H9 (cell line): ENCODE measurements around the gene SPTBN4. TPM values are rescaled to one million over a fixed set of nuclear protein-coding genes. Genes with fewer than 3 reads are reported as not detected.
A peak's percentile ranks its signal among the peaks of the same experiment; 100 is the strongest.
"Not testable (repeated sequence)": the region's sequence is repeated elsewhere in the genome, so short reads cannot be mapped to it uniquely, and the experiment has no call there.

Source experiments
- DNase-seq: peaks from one replicate; pipeline ENCODE4 v3.0.0-alpha.2; 2017
- H2AFZ ChIP-seq: one replicate; pipeline ENCODE4 v1.6.1; 2013; ENCODE audit warnings: mild to moderate bottlenecking, low read length, control low read depth, moderate library complexity
- H2AK5ac ChIP-seq: 2 replicates; pipeline ENCODE4 v1.6.1; 2013; ENCODE audit warnings: low read length, control low read depth, mixed read lengths; ENCODE audit not compliant: insufficient read length
- H2BK120ac ChIP-seq: one replicate; pipeline ENCODE4 v1.6.1; 2013; ENCODE audit warnings: low read depth, mild to moderate bottlenecking, low read length, control low read depth, inconsistent platforms; ENCODE audit not compliant: poor library complexity, severe bottlenecking
- H2BK12ac ChIP-seq: 2 replicates; pipeline ENCODE4 v1.6.1; 2013; ENCODE audit warnings: low read length, control low read depth, mixed read lengths, low read depth; ENCODE audit not compliant: insufficient read length
- H2BK15ac ChIP-seq: 2 replicates; pipeline ENCODE4 v1.6.1; 2013; ENCODE audit warnings: low read depth, low read length, control low read depth
- H2BK20ac ChIP-seq: one replicate; pipeline ENCODE4 v1.6.1; 2013; ENCODE audit warnings: low read depth, mild to moderate bottlenecking, low read length, control low read depth, inconsistent platforms; ENCODE audit not compliant: poor library complexity, severe bottlenecking
- H2BK5ac ChIP-seq: 2 replicates; pipeline ENCODE4 v1.6.1; 2013; ENCODE audit warnings: low read length, control low read depth, mixed read lengths; ENCODE audit not compliant: insufficient read length
- H3K14ac ChIP-seq: 2 replicates; pipeline ENCODE4 v1.6.1; 2013; ENCODE audit warnings: low read length, control low read depth; ENCODE audit not compliant: insufficient read depth
- H3K18ac ChIP-seq: 2 replicates; pipeline ENCODE4 v1.6.1; 2013; ENCODE audit warnings: low read depth, mild to moderate bottlenecking, mixed read lengths, low read length, control low read depth; ENCODE audit not compliant: insufficient read length
- H3K23ac ChIP-seq: 2 replicates; pipeline ENCODE4 v1.6.1; 2013; ENCODE audit warnings: low read length, control low read depth, mixed read lengths, low read depth; ENCODE audit not compliant: insufficient read length
- H3K23me2 ChIP-seq: 2 replicates; pipeline ENCODE4 v1.6.1; 2013; ENCODE audit warnings: low read depth, mild to moderate bottlenecking, mixed read lengths, low read length, control low read depth; ENCODE audit not compliant: insufficient read length, poor library complexity, severe bottlenecking
- H3K27ac ChIP-seq: 2 replicates; pipeline ENCODE4 v1.5.1; 2013; ENCODE audit warnings: low read length, control low read depth, mixed read lengths, low read depth; ENCODE audit not compliant: insufficient read length
- H3K27me3 ChIP-seq: 2 replicates; pipeline ENCODE4 v1.6.1; 2013; ENCODE audit warnings: low read length, control low read depth, inconsistent platforms; ENCODE audit not compliant: insufficient read depth
- H3K4ac ChIP-seq: 2 replicates; pipeline ENCODE4 v1.6.1; 2013; ENCODE audit warnings: low read depth, mild to moderate bottlenecking, control low read depth, inconsistent platforms, low read length, moderate library complexity
- H3K4me1 ChIP-seq: 2 replicates; pipeline ENCODE4 v1.6.1; 2013; ENCODE audit warnings: low read length, control low read depth, inconsistent platforms; ENCODE audit not compliant: insufficient read depth
- H3K4me2 ChIP-seq: 2 replicates; pipeline ENCODE4 v1.6.1; 2013; ENCODE audit warnings: low read length, control low read depth, mixed read lengths; ENCODE audit not compliant: insufficient read length, insufficient read depth
- H3K56ac ChIP-seq: 2 replicates; pipeline ENCODE4 v1.6.1; 2013; ENCODE audit warnings: low read depth, mild to moderate bottlenecking, mixed read lengths, low read length, control low read depth; ENCODE audit not compliant: insufficient read length
- H3K79me1 ChIP-seq: 2 replicates; pipeline ENCODE4 v1.6.1; 2013; ENCODE audit warnings: low read depth, mild to moderate bottlenecking, moderate library complexity, low read length, control low read depth, inconsistent platforms; ENCODE audit not compliant: insufficient read depth, poor library complexity, severe bottlenecking
- H3K79me2 ChIP-seq: 2 replicates; pipeline ENCODE4 v1.6.1; 2013; ENCODE audit warnings: low read length, control low read depth, inconsistent platforms; ENCODE audit not compliant: insufficient read depth
- H3K9ac ChIP-seq: 2 replicates; pipeline ENCODE4 v1.6.1; 2013; ENCODE audit warnings: low read length, control low read depth, mixed read lengths; ENCODE audit not compliant: insufficient read length; ENCODE audit errors: extremely low read depth
- H3K9me3 ChIP-seq: one replicate; pipeline ENCODE4 v1.6.1; 2013; ENCODE audit warnings: low read depth, low read length, inconsistent platforms; ENCODE audit not compliant: control insufficient read depth
- H3T11ph ChIP-seq: one replicate; pipeline ENCODE4 v1.6.1; 2013; ENCODE audit warnings: mild to moderate bottlenecking, low read length, control low read depth, inconsistent platforms
- H4K20me1 ChIP-seq: one replicate; pipeline ENCODE4 v1.6.1; 2013; ENCODE audit not compliant: control insufficient read depth, insufficient read length, insufficient read depth
- H4K5ac ChIP-seq: 2 replicates; pipeline ENCODE4 v1.6.1; 2013; ENCODE audit warnings: low read depth, mild to moderate bottlenecking, mixed read lengths, low read length, control low read depth; ENCODE audit not compliant: insufficient read length
- H4K8ac ChIP-seq: replicated peaks from 2 replicates; pipeline ENCODE4 v1.6.1; 2013; ENCODE audit warnings: low read length, control low read depth, mixed read lengths, low read depth; ENCODE audit not compliant: insufficient read length
- H4K91ac ChIP-seq: 2 replicates; pipeline ENCODE4 v1.6.1; 2013; ENCODE audit warnings: low read depth, mild to moderate bottlenecking, moderate library complexity, mixed read lengths, low read length, control low read depth; ENCODE audit not compliant: insufficient read length
- H3K27ac Mint-ChIP-seq, 3 experiments: 2 replicates in 2 of 3; 3 replicates in 1 of 3; pipeline ENCODE4 v1.8.0; 2020 to 2021; ENCODE audit warnings: mixed read lengths in 3 of 3, mild to moderate bottlenecking in 1 of 3, moderate library complexity in 1 of 3
- H3K27me3 Mint-ChIP-seq: 2 replicates; pipeline ENCODE4 v1.8.0; 2021; ENCODE audit warnings: low read depth, mild to moderate bottlenecking, moderate library complexity, mixed read lengths
- H3K36me3 Mint-ChIP-seq, 3 experiments: 2 replicates in 2 of 3; 3 replicates in 1 of 3; pipeline ENCODE4 v1.8.0; 2020 to 2021; ENCODE audit warnings: low read depth in 3 of 3, mixed read lengths in 3 of 3; ENCODE audit not compliant: insufficient read depth in 1 of 3
- H3K4me1 Mint-ChIP-seq, 2 experiments: 2 replicates each; pipeline ENCODE4 v1.8.0; 2020; ENCODE audit warnings: mixed read lengths in 2 of 2
- H3K4me3 Mint-ChIP-seq, 2 experiments: 2 replicates in 1 of 2; 3 replicates in 1 of 2; pipeline ENCODE4 v1.8.0; 2020 to 2021; ENCODE audit warnings: mild to moderate bottlenecking in 2 of 2, mixed read lengths in 2 of 2, moderate library complexity in 1 of 2
- H3K9me3 Mint-ChIP-seq, 2 experiments: 2 replicates in 1 of 2; 3 replicates in 1 of 2; pipeline ENCODE4 v1.8.0; 2020; ENCODE audit warnings: mild to moderate bottlenecking in 2 of 2, mixed read lengths in 2 of 2, moderate library complexity in 1 of 2
- WGBS: extraction: QIAGEN DNeasy Blood & Tissue Kit; methylation state at CpG from one replicate; pipeline ENCODE4 v1.1.7; 2013; ENCODE audit warnings: missing lambda C conversion rate, low lambda C conversion rate, mixed read lengths; ENCODE audit not compliant: insufficient read length; ENCODE audit errors: extremely low coverage; 5-methylcytosine and 5-hydroxymethylcytosine counted together
- total RNA-seq: library from RNA; stranded (reverse); gene quantifications from 2 replicates; pipeline ENCODE4 v1.2.1, GENCODE V29; 2021
- TF ChIP-seq, protein P1 (sequence below): fragments of 200-600 bp; sonication (generic); conservative IDR thresholded peaks from 3 replicates; pipeline ENCODE4 v1.8.0; 2021; ENCODE audit warnings: antibody characterized with exemption, mild to moderate bottlenecking

SPTBN4 gene
- total RNA-seq, 1 experiment from 2014 or later = 2.9 TPM

DNA sequence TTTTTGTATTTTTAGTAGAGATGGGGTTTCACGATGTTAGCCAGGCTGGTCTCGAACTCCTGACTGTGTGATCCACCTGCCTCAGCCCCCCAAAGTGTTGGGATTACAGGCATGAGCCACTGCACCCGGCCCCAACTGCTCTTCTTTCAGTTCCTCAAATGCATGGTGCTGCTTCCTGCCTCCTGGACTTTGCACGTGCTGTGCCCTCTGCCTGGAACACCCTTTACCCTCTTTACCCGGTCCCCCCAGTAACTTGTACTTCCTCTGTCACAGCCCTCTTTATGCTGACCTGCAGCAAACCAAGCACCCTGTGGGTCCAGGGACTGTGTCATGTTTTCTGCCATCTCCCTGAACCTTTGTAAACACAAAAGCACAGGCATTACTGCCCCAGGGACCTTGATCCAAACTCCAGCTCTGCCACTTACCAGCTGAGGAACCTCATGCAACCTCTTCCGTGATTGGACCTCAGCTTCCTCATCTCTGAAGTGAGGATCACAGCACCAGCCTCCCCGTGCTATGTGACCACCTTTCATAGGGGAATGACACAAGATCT is 5.1 kb upstream of the SPTBN4 start:
- Histone ChIP-seq H3K56ac (no peak overlapping the region), H3K23me2 (no peaks in the 10 kb centered on the region), H2AK5ac (no peak overlapping the region)

GRCh38 chr19:40463587-40464037 is 3.2 kb upstream of the SPTBN4 start:
- not testable (repeated sequence) for H3K14ac ChIP-seq, H3K4ac ChIP-seq, H3K4me1 ChIP-seq, H2BK12ac ChIP-seq, H3K18ac ChIP-seq, H4K8ac ChIP-seq, H4K20me1 ChIP-seq, H3K9me3 Mint-ChIP-seq, H2BK120ac ChIP-seq, H2BK5ac ChIP-seq, H2BK20ac ChIP-seq, H4K5ac ChIP-seq, H3K4me3 Mint-ChIP-seq, H4K91ac ChIP-seq, H3K23ac ChIP-seq, H2AFZ ChIP-seq, H2AK5ac ChIP-seq, H3K4me2 ChIP-seq, H3K9ac ChIP-seq, H3K79me1 ChIP-seq, H3K79me2 ChIP-seq, H3K23me2 ChIP-seq, H3K9me3 ChIP-seq, DNase-seq, H2BK15ac ChIP-seq, H3K36me3 Mint-ChIP-seq, H3K27ac ChIP-seq, H3T11ph ChIP-seq, H3K56ac ChIP-seq
- H3K27me3 Mint-ChIP-seq = peaks cover 30% of the 10 kb centered on the region
- H3K4me1 Mint-ChIP-seq = peaks cover 14 to 18% of the 10 kb centered on the region in 2 experiments
- peaks cover 11% of the 10 kb centered on the region; the same call in 1 of the 2 replicates for H3K27me3 ChIP-seq
- no CpG with 5 or more reads among the region's 12 CpGs for WGBS
- peak overlapping the region in 1 of 3 experiments; percentile 74; a peak in 1 of 7 replicates for H3K27ac Mint-ChIP-seq

More for the DNA sequence above, 5.1 kb upstream of the SPTBN4 start:
- Histone ChIP-seq H2BK12ac (no peak overlapping the region), H3K4me2 (no peak overlapping the region), H3K4ac (no peak overlapping the region), H3K9me3 (no peaks in the 10 kb centered on the region), H3K4me1 (no peaks in the 10 kb centered on the region; the same call in 1 of the 2 replicates), H4K5ac (no peak overlapping the region), H3K23ac (no peak overlapping the region), H2BK5ac (no peak overlapping the region), H2BK15ac (no peak overlapping the region), H2BK120ac (no peak overlapping the region), H3K27me3 (peaks cover 8% of the 10 kb centered on the region; the same call in 1 of the 2 replicates), H4K20me1 (no peaks in the 10 kb centered on the region), H4K8ac (no peak overlapping the region), H3K9ac (no peak overlapping the region), H4K91ac (no peak overlapping the region), H3K27ac (no peak overlapping the region), H2AFZ (no peak overlapping the region), H3K14ac (no peak overlapping the region), H3K18ac (no peak overlapping the region), H3T11ph (no peak overlapping the region), H3K79me1 (no peaks in the 10 kb centered on the region), H3K79me2 (no peaks in the 10 kb centered on the region), H2BK20ac (no peak overlapping the region)
- WGBS = no CpG with 5 or more reads among the region's 7 CpGs
- Mint-ChIP-seq H3K9me3 (peaks cover 0 to 5% of the 10 kb centered on the region in 2 experiments; a peak in 3 of 5 replicates), H3K36me3 (peaks cover 0 to 4% (median 0%) of the 10 kb centered on the region in 3 experiments; a peak in 1 of 7 replicates), H3K27ac (no peak overlapping the region), H3K27me3 (peaks cover 15% of the 10 kb centered on the region), H3K4me1 (peaks cover 14 to 18% of the 10 kb centered on the region in 2 experiments), H3K4me3 (no peak overlapping the region)
- DNase-seq = no peak
- TF ChIP-seq, protein P1, sequence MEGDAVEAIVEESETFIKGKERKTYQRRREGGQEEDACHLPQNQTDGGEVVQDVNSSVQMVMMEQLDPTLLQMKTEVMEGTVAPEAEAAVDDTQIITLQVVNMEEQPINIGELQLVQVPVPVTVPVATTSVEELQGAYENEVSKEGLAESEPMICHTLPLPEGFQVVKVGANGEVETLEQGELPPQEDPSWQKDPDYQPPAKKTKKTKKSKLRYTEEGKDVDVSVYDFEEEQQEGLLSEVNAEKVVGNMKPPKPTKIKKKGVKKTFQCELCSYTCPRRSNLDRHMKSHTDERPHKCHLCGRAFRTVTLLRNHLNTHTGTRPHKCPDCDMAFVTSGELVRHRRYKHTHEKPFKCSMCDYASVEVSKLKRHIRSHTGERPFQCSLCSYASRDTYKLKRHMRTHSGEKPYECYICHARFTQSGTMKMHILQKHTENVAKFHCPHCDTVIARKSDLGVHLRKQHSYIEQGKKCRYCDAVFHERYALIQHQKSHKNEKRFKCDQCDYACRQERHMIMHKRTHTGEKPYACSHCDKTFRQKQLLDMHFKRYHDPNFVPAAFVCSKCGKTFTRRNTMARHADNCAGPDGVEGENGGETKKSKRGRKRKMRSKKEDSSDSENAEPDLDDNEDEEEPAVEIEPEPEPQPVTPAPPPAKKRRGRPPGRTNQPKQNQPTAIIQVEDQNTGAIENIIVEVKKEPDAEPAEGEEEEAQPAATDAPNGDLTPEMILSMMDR = no peak
